H1 (cell line): Measurements from ENCODE around the gene PTPRD. TPM values are rescaled to one million over a fixed set of nuclear protein-coding genes. Genes with fewer than 3 reads are reported as not detected.

ENCODE experiments used
- BRCA1 ChIP-seq: IDR thresholded peaks from 2 replicates; pipeline ENCODE4 v1.6.1; 2012; ENCODE audit warnings: low read depth, low read length, improper control_type of control experiment
- CHD7 ChIP-seq: fragments of 300-600 bp; sonication (generic); IDR thresholded peaks from 2 replicates; pipeline ENCODE4 v1.7.1; 2012; ENCODE audit warnings: low read length, moderate library complexity, mild to moderate bottlenecking, inconsistent platforms; ENCODE audit not compliant: insufficient replicate concordance
- JUN ChIP-seq: IDR thresholded peaks from 2 replicates; pipeline ENCODE4 v1.6.1; 2011; ENCODE audit warnings: low read depth, mild to moderate bottlenecking, improper control_type of control experiment, low read length
- KDM1A ChIP-seq: fragments of 200-600, 300-600 bp; sonication (generic); IDR thresholded peaks from 2 replicates; pipeline ENCODE4 v1.7.1; 2016; ENCODE audit warnings: mild to moderate bottlenecking, low read length, borderline replicate concordance
- KDM4A ChIP-seq: IDR thresholded peaks from one replicate; pipeline ENCODE4 v1.7.1; 2012; ENCODE audit warnings: low read depth, mild to moderate bottlenecking, moderate library complexity, low read length, inconsistent platforms; ENCODE audit not compliant: severe bottlenecking
- KDM5A ChIP-seq: fragments of 200-600 bp; IDR thresholded peaks from 2 replicates; pipeline ENCODE4 v1.7.1; 2012; ENCODE audit warnings: mild to moderate bottlenecking, low read length, inconsistent platforms, mixed read lengths
- RNF2 ChIP-seq: fragments of 200-900, 300-1000 bp; sonication (generic); IDR thresholded peaks from 2 replicates; pipeline ENCODE4 v1.7.1; 2016; ENCODE audit warnings: borderline replicate concordance, low read depth, mild to moderate bottlenecking, antibody characterized with exemption, low read length; ENCODE audit not compliant: poor library complexity, severe bottlenecking; ENCODE audit errors: missing control alignments
- TCF12 ChIP-seq: IDR thresholded peaks from 2 replicates; pipeline ENCODE4 v1.6.1; 2011; ENCODE audit warnings: low read depth, mild to moderate bottlenecking, low read length
- polyA plus RNA-seq, 7 experiments: library from polyadenylated mRNA; depleted of rRNA in 3 of 7; stranded (reverse) in 5 of 7; unstranded in 2 of 7; fragments of >200 nt in 5 of 7; fragments of 200-250 nt in 2 of 7; gene quantifications; 1 replicate in 5 of 7; 2 replicates in 1 of 7; 4 replicates in 1 of 7; pipeline versions ENCODE4 v1.2.1 to v1.2.3, GENCODE V29; 2011 to 2013; ENCODE audit warnings: missing spikeins in 2 of 7, mixed read lengths in 2 of 7
- total RNA-seq: library from RNA; stranded (reverse); fragmentation: NEBNext Ultra II Directional; extraction: Animal tissue kit (Norgen Biotek cat#: 25700); gene quantifications from 2 replicates; pipeline ENCODE4 v1.2.1, GENCODE V29; 2021

PTPRD gene
- total and polyA plus RNA-seq, 2 of the 8 experiments (the other 6 are each of a cell fraction or from before 2014, with no cell fraction given), result 17.2 to 77.0 TPM

GRCh38 chr9:8779478-8779877 lies 1833.3 kb downstream of the PTPRD start (continued):
- TF ChIP-seq CHD7 (no peak), JUN (no peak), BRCA1 (no peak), KDM1A (no peak), KDM4A (no peak), RNF2 (no peak), KDM5A (no peak), TCF12 (no peak)
- TF ChIP-seq, all 59 proteins: peak for 0
